Adrenal gland (tissue), 5 donors: ENCODE data around the gene GJB5.

Experiments used
- CTCF ChIP-seq, 6 experiments: fragments of 450-650 bp in 4 of 6; fragments of 200-600 bp in 2 of 6; sonication (generic) in 1 of 6; IDR thresholded peaks; 1 replicate in 5 of 6; 2 replicates in 1 of 6; pipeline versions ENCODE4 v1.5.1 to v1.8.0; 2016 to 2021; ENCODE audit warnings: antibody characterized with exemption in 6 of 6, mild to moderate bottlenecking in 2 of 6, moderate library complexity in 1 of 6
- POLR2A ChIP-seq, 2 donors: fragments of 450-650 bp; IDR thresholded peaks; one replicate each; pipeline ENCODE4 v1.6.1; 2017; ENCODE audit warnings: antibody characterized with exemption in 2 of 2, mild to moderate bottlenecking in 2 of 2, moderate library complexity in 1 of 2
- donor health status: DM: no; HTN: no; CAD: no.

- no peak for TF ChIP-seq POLR2A (IDR thresholded peaks at IDR 0.05)
- no peak for TF ChIP-seq CTCF (IDR thresholded peaks at IDR 0.05)
Measured at GRCh38 chr1:34705077-34705476, 49.8 kb upstream of the GJB5 start.
